GM18870 (cell line): ENCODE data around the gene GFPT2.

Experiments used
- ATAC-seq: cut with Tn5 transposase; IDR thresholded peaks from one replicate; pipeline ENCODE4 v1.9.1; 2021; ENCODE audit warnings: moderate library complexity; ENCODE audit not compliant: unreplicated experiment

Gene GFPT2

DNA sequence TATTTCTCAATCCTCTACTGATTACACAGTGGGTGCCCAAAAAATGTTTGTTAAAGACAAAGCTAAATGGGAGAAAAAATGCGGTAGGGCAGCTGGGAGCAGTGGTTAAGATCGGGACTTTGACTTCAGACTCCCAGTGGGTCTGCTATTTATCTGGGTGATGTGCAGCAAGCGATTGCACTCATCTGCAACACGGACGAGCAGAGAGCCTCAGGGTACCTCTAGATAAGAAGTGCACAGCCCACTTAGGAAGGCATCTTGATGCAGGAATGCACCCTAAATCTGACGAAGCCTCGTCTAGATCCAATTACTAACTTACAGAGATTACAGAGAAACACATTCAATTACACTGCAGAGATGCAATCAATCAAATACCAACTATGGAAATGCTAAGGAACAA is 65.3 kb downstream of the GFPT2 start:
- no peak for ATAC-seq

DNA sequence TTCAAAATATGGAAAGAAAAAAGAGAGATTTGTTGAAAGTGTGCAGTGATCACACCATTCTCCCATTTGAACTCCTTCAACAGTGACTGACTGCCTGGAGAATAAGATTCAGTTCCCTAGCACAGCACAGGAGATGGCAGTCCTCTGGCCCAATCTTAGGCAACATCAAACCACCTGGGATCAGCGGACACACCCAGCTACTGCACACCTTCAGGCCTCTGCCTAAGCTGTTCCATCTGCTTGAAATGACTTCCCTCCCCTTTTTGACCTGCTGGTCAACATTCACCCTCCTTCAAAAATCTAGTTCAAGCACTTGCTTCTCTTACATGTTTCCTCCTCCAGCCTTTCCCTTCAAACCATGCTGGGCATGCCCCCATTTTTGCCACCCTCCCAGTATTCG is 65.7 kb downstream of the GFPT2 start:
- ATAC-seq: no peak

DNA sequence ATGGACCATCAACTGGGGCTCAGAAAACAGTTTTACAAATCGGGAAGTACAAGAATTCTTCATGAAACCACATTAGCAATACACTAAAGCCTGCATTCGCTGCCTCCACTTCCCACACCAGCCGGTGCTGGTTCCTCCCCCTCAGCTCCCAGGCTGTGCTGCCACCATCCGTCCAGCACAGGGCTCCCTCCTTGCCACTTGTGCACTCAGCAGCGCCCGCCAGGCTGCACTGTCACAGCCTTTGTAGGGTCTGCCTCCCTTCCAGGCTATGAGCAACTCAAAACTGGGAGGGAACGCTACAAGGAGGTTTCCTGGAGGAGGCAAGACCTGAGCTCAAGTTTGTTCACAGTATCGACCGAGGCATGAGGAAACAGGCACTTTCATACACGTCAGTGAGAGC is 69.0 kb downstream of the GFPT2 start:
- ATAC-seq: no peak

DNA sequence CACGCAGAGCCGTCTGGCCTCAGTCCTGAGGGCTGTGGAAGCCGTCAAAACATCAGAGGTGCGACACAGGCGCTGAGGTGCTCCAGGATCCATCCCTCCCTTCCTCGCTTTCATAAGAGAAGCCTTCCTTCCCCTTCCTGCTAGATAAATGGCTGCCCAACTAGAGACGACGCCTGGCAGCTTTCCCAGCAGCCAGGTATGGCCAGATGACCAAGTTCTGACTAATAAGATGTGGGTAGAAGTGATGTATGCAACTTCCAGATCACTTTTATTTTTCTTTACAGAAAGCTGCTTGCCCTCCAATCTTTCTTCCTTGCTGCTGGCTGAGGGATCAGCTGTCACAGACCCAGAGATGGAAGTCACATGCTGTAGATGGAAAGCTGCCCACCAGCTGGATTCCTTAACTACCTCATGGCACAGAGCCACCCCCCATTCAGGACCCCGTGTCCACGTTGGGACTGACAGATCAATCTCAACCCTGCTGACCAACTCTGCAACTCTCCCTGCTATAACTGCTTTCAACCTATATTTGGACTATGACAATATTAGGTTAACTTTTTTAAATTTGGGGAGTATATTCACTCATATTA is 70.0 kb downstream of the GFPT2 start:
- ATAC-seq: no peak

DNA sequence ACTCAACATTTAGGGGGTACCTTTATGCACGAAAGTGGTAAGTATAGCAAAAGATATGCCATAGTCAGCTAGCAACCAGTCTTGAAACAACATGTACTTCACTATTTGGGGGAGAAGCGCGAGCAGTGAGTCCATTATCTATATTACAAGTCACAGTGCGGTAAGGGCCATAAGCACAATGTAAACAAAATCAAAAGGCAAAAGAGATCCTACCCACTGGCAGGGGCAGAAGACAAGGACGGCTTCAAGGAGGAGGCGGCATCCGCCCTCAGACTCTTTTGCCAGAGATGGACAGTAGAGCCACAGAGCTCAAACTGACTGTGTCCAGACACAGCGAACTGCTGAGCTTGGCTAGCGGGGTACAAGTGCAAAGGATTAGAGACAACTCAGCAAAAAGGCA is 70.9 kb downstream of the GFPT2 start:
- ATAC-seq: no peak

DNA sequence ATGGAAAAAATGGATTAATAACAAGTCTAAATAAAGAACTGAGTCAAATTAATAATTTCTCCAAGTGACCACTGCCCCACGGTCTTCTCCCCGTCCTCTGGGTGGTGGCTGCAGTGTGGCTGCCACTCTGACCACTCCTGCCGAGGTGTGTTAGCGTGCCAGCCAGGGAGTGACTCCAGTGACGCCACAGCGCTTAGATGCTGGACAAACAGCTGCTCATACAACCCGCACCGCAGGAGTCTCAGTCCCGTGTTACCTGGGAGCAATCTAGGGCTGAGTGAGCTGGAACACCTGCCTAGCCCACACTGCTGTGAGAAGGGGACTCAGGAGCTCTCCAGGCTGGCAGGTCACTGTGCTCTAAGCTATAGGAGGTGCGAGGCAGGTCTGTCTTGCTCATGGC is 71.4 kb downstream of the GFPT2 start:
- no peak for ATAC-seq

DNA sequence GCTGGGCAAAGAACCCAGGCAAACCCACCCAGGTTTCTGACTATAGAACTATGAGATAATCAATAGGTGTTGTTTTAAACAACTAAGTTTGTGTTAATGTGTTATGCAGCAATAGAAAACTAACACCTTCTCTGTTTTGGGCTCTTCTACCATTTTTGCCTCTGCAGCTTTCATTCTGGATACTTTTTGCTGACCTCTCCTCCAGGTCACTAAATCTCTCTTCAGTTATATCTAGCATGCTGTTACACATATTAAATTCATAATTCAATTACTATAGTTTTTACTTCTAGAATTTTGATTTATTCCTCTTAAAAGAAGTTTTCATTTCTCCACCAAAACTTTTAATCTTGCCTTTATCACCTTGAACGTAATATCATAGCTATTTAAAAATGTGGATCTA is 78.4 kb downstream of the GFPT2 start:
- no peak for ATAC-seq

DNA sequence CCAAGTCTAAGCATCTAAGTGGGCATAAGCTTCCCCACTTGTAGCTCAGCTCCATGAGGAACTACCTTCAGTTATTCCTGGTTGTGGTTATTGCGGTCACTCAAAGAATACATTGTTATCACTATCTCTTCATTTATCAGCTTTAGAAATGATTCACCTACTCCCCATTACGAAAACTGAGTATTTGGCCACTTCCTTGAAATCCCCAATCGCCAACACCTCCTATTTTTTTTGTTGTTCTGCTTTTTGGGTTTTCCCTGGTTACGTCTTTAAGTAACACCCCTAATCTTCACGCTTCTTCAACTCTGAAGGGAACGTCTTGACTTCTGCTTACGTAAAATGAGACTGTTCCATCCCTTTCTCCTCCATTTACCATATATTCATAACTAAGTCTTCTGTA is 81.9 kb downstream of the GFPT2 start:
- no peak for ATAC-seq

DNA sequence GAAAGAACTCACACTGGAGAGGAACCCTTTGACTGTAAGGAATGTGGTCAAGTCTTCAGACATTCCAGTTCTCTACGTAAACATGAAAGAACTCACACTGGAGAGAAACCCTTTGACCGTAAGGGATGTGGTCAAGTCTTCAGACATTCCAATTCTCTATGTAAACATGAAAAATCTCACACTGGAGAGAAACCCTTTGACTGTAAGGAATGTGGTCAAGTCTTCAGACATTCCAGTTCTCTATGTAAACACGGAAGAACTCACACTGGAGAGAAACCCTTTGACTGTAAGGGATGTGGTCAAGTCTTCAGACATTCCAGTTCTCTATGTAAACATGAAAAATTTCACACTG is 93.9 kb downstream of the GFPT2 start:
- ATAC-seq: no peak

DNA sequence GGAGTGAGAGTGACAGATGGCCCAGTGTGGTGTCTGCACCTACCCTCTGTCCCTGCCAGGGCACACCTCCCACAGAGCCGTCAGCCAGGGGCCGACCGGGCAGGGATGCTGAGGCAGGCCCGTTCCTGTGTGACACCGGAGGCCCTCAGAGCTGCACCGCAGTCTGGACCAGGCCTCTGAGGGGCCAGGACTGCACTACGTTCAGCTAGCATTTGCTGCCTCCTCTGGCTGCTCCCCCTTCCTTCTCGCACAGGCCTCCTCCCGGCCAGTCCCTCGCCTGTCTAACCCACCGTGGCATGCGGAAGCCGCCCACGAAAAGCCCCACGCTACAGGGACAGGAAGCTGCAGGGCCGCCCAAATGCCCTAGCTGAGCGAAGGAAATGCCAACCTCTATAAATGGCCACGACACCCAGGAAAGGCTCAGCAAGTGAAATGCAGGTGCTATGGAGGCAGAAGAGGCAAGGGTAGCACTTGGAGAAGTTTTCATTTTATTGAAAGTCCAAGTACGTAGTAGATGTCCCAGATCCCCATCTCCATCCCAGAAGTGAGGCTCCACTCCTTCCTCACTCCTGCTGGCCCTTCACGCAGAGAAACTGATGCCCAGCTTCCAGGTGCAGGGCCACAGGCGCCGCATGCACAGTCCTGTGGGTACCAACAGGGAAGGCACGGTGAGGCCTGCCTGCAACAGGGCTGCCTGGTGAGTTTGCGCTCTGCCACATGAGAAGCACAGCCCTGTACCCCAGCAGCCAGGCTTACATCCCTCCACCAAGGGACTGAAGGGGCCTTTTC is 99.9 kb downstream of the GFPT2 start:
- no peak for ATAC-seq

DNA sequence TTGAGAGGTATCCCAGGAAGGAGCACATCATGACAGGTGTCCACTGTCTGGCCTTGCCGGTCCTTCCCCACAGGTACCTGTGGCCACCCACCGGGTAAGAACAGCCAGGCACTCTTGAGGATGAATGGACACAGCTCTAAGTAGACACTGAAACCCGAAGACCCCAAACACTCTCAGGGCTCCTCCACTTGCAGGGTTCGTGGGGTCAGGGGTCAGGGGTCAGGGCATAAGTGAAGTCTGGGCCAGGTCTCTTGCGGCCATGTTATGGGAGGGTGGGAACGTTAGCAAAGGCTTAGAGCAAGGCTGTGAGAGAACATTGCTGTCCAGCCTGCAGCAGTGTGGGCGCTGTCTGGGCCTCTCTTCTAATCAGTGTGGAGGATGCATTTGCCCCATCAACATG is 101.2 kb downstream of the GFPT2 start:
- no peak for ATAC-seq

DNA sequence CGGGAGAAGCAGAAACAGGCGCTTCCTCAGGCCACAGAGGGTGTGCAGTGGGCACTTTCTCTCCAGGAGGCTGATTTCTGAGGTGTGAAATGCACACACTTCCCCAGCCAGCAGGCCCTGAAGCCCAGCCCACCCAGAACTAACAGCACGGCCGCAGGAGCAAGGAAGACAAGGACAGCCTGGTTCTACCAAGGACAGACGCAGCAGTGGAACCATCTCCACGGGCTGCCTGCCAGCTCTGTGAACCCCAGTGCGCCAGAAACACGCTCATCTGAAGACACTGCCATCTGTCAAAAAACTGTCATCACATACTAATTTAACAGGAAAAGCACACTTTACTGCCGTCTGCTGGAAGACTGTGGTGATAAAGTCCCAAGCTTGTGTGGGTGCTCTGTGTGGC is 102.0 kb downstream of the GFPT2 start:
- no peak for ATAC-seq
